MCF 10A (cell line): ENCODE data around the gene PLXNB3. TPM values are rescaled to one million over a fixed set of nuclear protein-coding genes. Genes with fewer than 3 reads are reported as not detected.
A peak's percentile ranks its signal among the peaks of the same experiment; 100 is the strongest.

ENCODE experiments used
- BruUV-seq: library from RNA; stranded (reverse); fragments of 400-500 nt; replicated peaks from 2 replicates; lab custom pipeline; 2021; lab: Mats Ljungman, UMichigan
- CTCF ChIA-PET: fragments of 300-600 bp; sonication (Branson Sonifier 250); formaldehyde crosslinking; extraction: SDS; loops from one replicate; lab custom pipeline; 2021; ENCODE audit warnings: antibody characterized with exemption, inconsistent platforms; lab: Yijun Ruan, JAX
- POLR2A ChIA-PET: fragments of 300-600, 350-650 bp; sonication (Branson Sonifier 250); formaldehyde crosslinking; extraction: SDS; loops from one replicate; lab custom pipeline; 2020; ENCODE audit warnings: antibody characterized with exemption, inconsistent platforms; lab: Yijun Ruan, JAX
- DNase-seq: peaks from one replicate; pipeline ENCODE4 v3.0.0-alpha.2; 2018; ENCODE audit not compliant: unreplicated experiment
- H3K27ac Mint-ChIP-seq: one replicate; pipeline ENCODE4 v1.8.0; 2022; ENCODE audit warnings: mild to moderate bottlenecking, low read depth, mixed read lengths; ENCODE audit not compliant: unreplicated experiment
- H3K27me3 Mint-ChIP-seq: one replicate; pipeline ENCODE4 v1.8.0; 2022; ENCODE audit warnings: mixed read lengths; ENCODE audit not compliant: insufficient read depth, unreplicated experiment
- H3K36me3 Mint-ChIP-seq: one replicate; pipeline ENCODE4 v1.8.0; 2022; ENCODE audit warnings: mild to moderate bottlenecking, moderate library complexity, mixed read lengths; ENCODE audit not compliant: insufficient read depth, unreplicated experiment
- H3K4me1 Mint-ChIP-seq: one replicate; pipeline ENCODE4 v1.8.0; 2022; ENCODE audit warnings: mixed read lengths; ENCODE audit not compliant: insufficient read depth, unreplicated experiment
- H3K4me3 Mint-ChIP-seq: one replicate; pipeline ENCODE4 v1.8.0; 2022; ENCODE audit warnings: mild to moderate bottlenecking, moderate library complexity, mixed read lengths; ENCODE audit not compliant: unreplicated experiment
- H3K9me3 Mint-ChIP-seq: one replicate; pipeline ENCODE4 v1.8.0; 2022; ENCODE audit warnings: mixed read lengths; ENCODE audit not compliant: unreplicated experiment
- CTCF ChIP-seq: fragments of 200-600 bp; IDR thresholded peaks from one replicate; pipeline ENCODE4 v1.8.0; 2022; ENCODE audit warnings: antibody characterized with exemption, mild to moderate bottlenecking; ENCODE audit not compliant: unreplicated experiment
- intact Hi-C: fragments of 100-400 bp; cut with micrococcal nuclease; formaldehyde crosslinking; loops from 2 replicates; pipeline ENCODE4 v1.14.1; 2022
- total RNA-seq: library from RNA; stranded (reverse); gene quantifications from 2 replicates; pipeline ENCODE4 v1.2.3, GENCODE V29; 2022

Gene PLXNB3
- total RNA-seq, 1 experiment from 2014 or later, result 7.2 TPM

DNA sequence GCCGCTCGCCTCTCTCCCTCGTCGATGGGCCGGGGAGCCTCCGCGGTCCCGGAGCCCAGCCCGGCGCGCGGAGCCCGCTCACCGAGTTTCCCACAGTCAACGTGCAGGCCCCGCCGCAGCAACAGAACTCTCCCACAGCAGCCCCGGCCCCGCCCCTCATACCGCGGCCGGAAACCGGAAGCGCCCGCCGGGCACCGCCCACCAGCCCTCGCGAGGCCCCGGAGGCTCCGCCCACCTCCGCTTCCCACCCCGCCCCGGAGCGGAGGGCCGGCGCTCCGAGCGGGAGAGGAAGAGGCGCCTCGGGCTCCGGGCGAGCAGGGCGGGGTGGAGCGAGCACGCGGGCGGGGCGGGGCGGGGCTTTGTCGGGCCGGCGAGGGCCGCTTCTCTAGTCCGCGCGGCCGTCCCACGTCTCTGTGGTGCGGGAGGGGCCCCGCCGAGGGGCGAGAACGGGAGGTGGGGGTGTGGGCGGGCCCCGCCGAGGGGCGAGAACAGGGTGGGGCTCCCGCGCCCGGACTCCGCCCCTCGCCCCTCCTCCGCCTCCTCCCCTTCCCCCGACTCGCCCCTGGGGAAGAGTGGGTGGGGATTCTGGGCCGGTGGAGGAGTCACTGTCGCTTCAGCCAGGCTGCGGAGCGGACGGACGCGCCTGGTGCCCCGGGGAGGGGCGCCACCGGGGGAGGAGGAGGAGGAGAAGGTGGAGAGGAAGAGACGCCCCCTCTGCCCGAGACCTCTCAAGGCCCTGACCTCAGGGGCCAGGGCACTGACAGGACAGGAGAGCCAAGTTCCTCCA, 39.6 kb upstream of the PLXNB3 start, which contains the start of the genes ABCD1 and BCAP31:
ABCD1 (plus strand) TSS at position 605 of the 787 bp plus-strand sequence. CDS start 411 bp downstream, outside the sequence.
BCAP31 (minus strand) TSS at position 136 of the 787 bp plus-strand sequence. CDS start 1,143 bp downstream, outside the sequence.
- Mint-ChIP-seq H3K27ac (peak within 1 kb of the TSS; percentile 79), H3K36me3 (peaks cover 34% of the 10 kb centered on the region), H3K9me3 (no peaks in the 10 kb centered on the region), H3K27me3 (no peaks in the 10 kb centered on the region), H3K4me3 (peak within 1 kb of the TSS; percentile 82), H3K4me1 (peaks cover 19% of the 10 kb centered on the region)
- no TSS peak for BruUV-seq
- intact Hi-C loops, result loop anchor here (2.0 kb wide), 1 partner anchor 70 kb away; the partner anchor contains the start of genes IDH3G and SSR4
- ChIA-PET POLR2A (interaction anchor here (0.7 to 1.0 kb wide), 2 partner anchors 37 to 247 kb away, joined by 4 read pairs; partner anchors contain the start of genes HCFC1 and SLC6A8), CTCF (no interaction called here)
- no peak for TF ChIP-seq CTCF
- peak; percentile 81 for DNase-seq

DNA sequence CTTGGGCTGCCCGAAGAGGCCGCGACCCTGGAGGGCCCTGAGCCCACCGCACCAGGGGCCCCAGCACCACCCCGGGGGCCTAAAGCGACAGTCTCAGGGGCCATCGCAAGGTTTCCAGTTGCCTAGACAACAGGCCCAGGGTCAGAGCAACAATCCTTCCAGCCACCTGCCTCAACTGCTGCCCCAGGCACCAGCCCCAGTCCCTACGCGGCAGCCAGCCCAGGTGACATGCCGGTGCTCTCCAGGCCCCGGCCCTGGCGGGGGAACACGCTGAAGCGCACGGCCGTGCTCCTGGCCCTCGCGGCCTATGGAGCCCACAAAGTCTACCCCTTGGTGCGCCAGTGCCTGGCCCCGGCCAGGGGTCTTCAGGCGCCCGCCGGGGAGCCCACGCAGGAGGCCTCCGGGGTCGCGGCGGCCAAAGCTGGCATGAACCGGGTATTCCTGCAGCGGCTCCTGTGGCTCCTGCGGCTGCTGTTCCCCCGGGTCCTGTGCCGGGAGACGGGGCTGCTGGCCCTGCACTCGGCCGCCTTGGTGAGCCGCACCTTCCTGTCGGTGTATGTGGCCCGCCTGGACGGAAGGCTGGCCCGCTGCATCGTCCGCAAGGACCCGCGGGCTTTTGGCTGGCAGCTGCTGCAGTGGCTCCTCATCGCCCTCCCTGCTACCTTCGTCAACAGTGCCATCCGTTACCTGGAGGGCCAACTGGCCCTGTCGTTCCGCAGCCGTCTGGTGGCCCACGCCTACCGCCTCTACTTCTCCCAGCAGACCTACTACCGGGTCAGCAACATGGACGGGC, 38.8 kb upstream of the PLXNB3 start:
- Mint-ChIP-seq H3K9me3 (no peaks in the 10 kb centered on the region), H3K27me3 (no peaks in the 10 kb centered on the region), H3K4me3 (peak overlapping the region; percentile 82), H3K36me3 (peaks cover 30% of the 10 kb centered on the region), H3K27ac (no peak overlapping the region), H3K4me1 (peaks cover 19% of the 10 kb centered on the region)
- intact Hi-C loops, result loop anchor here (2.0 kb wide), 1 partner anchor 70 kb away; the partner anchor contains the start of genes IDH3G and SSR4
- ChIA-PET POLR2A (no interaction called here), CTCF (no interaction called here)
- no TSS peak for BruUV-seq
- DNase-seq, result no peak
- no peak for TF ChIP-seq CTCF

- TF ChIP-seq CTCF, result no peak
- Mint-ChIP-seq H3K27me3 (no peaks in the 10 kb centered on the region), H3K9me3 (no peaks in the 10 kb centered on the region), H3K4me1 (peaks cover 24% of the 10 kb centered on the region), H3K4me3 (peak overlapping the region; percentile 36), H3K27ac (no peak overlapping the region), H3K36me3 (peaks cover 29% of the 10 kb centered on the region)
- intact Hi-C loops, result loop anchor here (2.0 kb wide), 1 partner anchor 69 kb away; the partner anchor contains the start of genes IDH3G and SSR4
- CTCF ChIA-PET, result interaction anchor here (0.7 kb wide), 1 partner anchor 689 kb away, joined by 3 read pairs; no protein-coding TSS in a partner anchor
- no TSS peak for BruUV-seq
- no peak for DNase-seq
- POLR2A ChIA-PET, result interaction anchor here (2.1 kb wide), 1 partner anchor 68 kb away, joined by 13 read pairs; the partner anchor contains the start of genes IDH3G and SSR4
Measured at GRCh38 chrX:153725832-153726285, 38.2 kb upstream of the PLXNB3 start.
